ENCODE results near the gene NEK7.

DNA sequence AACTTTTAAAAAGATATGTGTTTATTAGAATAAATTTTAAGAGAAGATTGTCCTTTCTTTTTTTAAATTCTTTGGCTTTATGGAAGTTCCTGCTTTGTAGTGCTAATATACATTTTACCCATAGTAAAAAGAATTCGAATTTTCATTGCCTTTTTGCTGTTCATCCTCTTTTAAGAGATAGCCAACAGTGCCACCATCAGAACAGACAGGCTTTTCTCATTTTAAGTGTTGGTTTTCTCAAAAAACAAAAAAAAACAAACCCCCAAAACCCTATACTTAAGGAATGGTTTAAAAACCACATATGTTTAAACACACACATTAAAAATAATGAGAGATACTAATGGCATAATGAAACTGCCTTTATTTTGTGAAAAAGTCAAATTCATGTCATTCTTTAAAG, 118.8 kb downstream of the NEK7 start:
- TF ChIP-seq, protein P1, sequence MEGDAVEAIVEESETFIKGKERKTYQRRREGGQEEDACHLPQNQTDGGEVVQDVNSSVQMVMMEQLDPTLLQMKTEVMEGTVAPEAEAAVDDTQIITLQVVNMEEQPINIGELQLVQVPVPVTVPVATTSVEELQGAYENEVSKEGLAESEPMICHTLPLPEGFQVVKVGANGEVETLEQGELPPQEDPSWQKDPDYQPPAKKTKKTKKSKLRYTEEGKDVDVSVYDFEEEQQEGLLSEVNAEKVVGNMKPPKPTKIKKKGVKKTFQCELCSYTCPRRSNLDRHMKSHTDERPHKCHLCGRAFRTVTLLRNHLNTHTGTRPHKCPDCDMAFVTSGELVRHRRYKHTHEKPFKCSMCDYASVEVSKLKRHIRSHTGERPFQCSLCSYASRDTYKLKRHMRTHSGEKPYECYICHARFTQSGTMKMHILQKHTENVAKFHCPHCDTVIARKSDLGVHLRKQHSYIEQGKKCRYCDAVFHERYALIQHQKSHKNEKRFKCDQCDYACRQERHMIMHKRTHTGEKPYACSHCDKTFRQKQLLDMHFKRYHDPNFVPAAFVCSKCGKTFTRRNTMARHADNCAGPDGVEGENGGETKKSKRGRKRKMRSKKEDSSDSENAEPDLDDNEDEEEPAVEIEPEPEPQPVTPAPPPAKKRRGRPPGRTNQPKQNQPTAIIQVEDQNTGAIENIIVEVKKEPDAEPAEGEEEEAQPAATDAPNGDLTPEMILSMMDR (IDR thresholded peaks at IDR 0.05), result peak; percentile 14
- TF ChIP-seq EZH2 (IDR thresholded peaks at IDR 0.05), result no peak
